ENCODE results near the gene NDOR1.

NDOR1 gene

DNA sequence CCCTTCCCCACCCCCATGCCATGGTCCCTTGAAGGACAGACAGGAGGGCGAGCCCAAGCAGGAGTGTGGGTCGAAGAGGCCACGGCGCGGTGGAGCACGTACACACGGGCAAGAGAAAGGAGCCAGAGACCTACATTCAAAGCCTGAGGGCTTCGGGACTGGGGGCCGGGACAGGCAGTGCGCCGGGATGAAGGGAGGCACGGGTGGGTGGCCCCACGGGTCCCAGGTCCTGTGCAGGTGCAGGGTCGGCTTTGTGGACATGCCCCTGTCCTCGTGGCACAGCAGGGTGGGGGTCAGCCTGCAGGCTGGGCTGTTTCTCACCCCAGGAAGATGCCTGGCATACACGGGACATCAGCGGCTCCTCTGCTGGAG, 45.5 kb upstream of the NDOR1 start:
- TF ChIP-seq, protein P1, sequence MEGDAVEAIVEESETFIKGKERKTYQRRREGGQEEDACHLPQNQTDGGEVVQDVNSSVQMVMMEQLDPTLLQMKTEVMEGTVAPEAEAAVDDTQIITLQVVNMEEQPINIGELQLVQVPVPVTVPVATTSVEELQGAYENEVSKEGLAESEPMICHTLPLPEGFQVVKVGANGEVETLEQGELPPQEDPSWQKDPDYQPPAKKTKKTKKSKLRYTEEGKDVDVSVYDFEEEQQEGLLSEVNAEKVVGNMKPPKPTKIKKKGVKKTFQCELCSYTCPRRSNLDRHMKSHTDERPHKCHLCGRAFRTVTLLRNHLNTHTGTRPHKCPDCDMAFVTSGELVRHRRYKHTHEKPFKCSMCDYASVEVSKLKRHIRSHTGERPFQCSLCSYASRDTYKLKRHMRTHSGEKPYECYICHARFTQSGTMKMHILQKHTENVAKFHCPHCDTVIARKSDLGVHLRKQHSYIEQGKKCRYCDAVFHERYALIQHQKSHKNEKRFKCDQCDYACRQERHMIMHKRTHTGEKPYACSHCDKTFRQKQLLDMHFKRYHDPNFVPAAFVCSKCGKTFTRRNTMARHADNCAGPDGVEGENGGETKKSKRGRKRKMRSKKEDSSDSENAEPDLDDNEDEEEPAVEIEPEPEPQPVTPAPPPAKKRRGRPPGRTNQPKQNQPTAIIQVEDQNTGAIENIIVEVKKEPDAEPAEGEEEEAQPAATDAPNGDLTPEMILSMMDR (IDR thresholded peaks at IDR 0.05; ENCODE audit: low read length, missing control alignments), result no peak

DNA sequence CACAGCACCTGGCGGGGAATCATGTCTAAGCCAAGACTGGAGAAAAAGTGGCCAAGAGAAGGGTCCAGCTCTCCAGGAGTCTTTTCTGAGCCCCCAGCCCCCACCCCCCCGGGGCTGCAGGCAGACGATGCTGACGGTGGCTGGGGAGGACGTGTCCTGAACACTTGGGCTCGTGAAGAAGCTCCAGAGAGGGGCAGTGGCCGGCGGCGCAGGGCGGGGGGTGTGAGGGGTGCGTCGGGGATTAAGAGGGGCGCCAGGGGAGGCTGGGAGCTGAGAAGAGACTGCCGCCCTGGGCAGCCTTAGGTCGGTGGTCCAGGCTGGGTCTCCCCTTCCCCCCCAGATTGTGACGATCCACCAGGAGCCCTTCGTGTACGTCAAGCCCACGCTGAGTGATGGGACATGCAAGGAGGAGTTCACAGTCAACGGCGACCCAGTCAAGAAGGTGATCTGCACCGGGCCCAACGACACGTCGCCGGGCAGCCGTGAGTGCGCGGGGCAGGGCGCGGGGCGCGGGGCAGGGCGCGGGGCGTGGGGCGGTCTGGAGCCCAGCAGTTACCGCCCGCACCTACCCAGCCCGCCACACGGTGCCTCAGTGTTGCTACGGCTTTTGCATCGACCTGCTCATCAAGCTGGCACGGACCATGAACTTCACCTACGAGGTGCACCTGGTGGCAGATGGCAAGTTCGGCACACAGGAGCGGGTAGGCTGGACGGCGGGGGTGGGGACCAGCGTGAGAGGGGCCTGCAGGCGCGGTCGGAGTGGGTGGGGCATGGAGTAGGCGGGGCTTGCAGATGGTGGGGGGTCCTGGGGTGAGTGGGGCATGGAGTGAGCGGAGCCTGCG, 44.6 kb upstream of the NDOR1 start:
- no peak for DNase-seq (ENCODE audit: low read depth)
- TF ChIP-seq, protein P1 (IDR thresholded peaks at IDR 0.05; ENCODE audit: low read length, missing control alignments), result no peak
- no peak overlapping the region for H3K4me3 ChIP-seq (replicated peaks; ENCODE audit: low read depth, low read length)

More for the DNA sequence above, 45.5 kb upstream of the NDOR1 start:
- no peak for DNase-seq (ENCODE audit: low read depth)
- H3K4me3 ChIP-seq (replicated peaks; ENCODE audit: low read depth, low read length), result no peak overlapping the region

DNA sequence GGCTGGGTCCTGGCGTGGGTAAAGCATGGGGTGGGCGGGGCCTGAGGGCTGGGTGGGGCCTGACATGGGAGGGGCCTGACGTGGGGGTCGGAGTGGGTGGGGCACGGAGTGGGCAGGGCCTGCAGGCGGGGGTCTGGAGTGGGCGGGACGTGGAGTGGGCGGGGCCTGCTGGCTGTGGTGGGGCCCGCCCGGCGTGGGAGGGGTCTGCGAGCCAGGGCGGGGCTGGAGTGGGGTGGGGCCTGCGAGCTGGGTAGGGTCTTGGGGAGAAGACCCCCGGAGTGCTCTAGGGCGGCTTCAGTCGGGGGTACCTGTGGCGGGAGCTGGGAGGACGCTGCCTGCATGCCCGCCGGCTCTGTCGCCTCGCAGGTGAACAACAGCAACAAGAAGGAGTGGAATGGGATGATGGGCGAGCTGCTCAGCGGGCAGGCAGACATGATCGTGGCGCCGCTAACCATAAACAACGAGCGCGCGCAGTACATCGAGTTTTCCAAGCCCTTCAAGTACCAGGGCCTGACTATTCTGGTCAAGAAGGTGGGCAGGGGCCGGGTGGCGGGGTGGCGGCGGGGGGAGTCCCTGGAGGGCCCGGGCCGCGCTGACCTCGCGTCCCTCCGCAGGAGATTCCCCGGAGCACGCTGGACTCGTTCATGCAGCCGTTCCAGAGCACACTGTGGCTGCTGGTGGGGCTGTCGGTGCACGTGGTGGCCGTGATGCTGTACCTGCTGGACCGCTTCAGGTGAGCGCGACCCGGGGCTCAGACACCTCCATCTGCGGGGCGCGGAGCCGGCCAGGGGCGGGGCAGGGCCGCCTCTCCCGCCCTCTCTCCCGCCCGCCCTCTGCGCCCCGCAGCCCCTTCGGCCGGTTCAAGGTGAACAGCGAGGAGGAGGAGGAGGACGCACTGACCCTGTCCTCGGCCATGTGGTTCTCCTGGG, 43.7 kb upstream of the NDOR1 start:
- no peak overlapping the region for H3K4me3 ChIP-seq (replicated peaks; ENCODE audit: low read depth, low read length)
- TF ChIP-seq, protein P1 (IDR thresholded peaks at IDR 0.05; ENCODE audit: low read length, missing control alignments), result no peak
- no peak for DNase-seq (ENCODE audit: low read depth)

DNA sequence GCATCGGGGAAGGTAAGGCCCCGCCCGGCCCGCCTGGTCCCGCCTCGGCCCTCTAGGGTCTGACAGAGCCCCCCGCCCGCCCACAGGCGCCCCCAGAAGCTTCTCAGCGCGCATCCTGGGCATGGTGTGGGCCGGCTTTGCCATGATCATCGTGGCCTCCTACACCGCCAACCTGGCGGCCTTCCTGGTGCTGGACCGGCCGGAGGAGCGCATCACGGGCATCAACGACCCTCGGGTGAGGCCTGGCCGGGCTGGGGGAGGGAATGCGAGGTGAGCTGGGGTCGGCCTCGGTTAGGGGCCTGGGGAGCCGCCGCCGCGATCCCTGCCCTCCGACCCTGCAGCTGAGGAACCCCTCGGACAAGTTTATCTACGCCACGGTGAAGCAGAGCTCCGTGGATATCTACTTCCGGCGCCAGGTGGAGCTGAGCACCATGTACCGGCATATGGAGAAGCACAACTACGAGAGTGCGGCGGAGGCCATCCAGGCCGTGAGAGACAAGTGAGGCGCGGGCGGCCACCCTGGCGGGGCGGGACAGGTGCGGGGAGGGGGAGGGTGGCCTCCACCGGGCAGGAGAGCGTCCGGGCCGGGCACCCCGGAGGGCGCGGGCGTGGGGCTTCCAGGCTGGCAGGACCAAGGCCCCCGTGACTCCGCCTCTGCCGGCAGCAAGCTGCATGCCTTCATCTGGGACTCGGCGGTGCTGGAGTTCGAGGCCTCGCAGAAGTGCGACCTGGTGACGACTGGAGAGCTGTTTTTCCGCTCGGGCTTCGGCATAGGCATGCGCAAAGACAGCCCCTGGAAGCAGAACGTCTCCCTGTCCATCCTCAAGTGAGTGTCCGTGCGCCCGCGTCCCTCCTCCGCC, 42.8 kb upstream of the NDOR1 start:
- no peak overlapping the region for H3K4me3 ChIP-seq (replicated peaks; ENCODE audit: low read depth, low read length)
- no peak for DNase-seq (ENCODE audit: low read depth)
- TF ChIP-seq, protein P1 (IDR thresholded peaks at IDR 0.05; ENCODE audit: low read length, missing control alignments), result no peak

DNA sequence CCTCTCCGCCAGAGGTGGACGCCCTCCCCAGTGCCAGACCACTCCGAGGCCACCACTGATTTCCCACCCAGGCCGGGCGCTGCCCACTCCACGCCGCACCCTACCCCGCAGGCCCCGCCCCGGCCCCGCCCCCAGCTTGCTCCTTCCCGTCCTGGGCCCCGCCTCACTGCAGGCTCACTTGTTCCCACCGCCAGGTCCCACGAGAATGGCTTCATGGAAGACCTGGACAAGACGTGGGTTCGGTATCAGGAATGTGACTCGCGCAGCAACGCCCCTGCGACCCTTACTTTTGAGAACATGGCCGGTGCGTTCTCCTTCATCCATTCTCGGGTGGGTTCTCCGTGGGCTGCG, 42.2 kb upstream of the NDOR1 start:
- no peak overlapping the region for H3K4me3 ChIP-seq (replicated peaks; ENCODE audit: low read depth, low read length)

DNA sequence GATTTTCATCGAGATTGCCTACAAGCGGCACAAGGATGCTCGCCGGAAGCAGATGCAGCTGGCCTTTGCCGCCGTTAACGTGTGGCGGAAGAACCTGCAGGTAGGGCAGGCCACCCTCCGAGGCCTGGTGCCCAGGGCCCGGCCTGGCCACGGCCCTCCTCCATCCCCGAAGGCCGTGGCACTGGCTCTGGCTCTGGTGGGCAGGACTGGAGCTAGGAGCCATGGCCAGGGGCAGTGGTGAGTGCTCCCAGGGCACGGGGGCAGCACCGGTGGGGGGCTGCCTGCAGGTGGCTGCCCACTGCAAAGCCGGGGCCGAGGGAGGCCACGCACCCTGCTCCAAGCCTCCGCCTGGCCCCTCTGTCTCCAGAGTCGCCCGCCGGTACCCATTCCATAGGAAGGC, 41.7 kb upstream of the NDOR1 start:
- no peak overlapping the region for H3K4me3 ChIP-seq (replicated peaks; ENCODE audit: low read depth, low read length)
- no peak for DNase-seq (ENCODE audit: low read depth)
- TF ChIP-seq, protein P1 (IDR thresholded peaks at IDR 0.05; ENCODE audit: low read length, missing control alignments), result no peak

More for the DNA sequence above, 42.2 kb upstream of the NDOR1 start:
- DNase-seq (ENCODE audit: low read depth), result no peak
- TF ChIP-seq, protein P1 (IDR thresholded peaks at IDR 0.05; ENCODE audit: low read length, missing control alignments), result no peak

Measured in fibroblast of pulmonary artery (primary cell).